Spleen (tissue), 11 donors: ENCODE measurements around the gene MSX1. TPM values are rescaled to one million over a fixed set of nuclear protein-coding genes. Genes with fewer than 3 reads are reported as not detected.
A peak's percentile ranks its signal among the peaks of the same experiment; 100 is the strongest.

Source experiments
- DNase-seq: peaks from one replicate; pipeline ENCODE4 v3.0.0-alpha.2; 2020
- H3K27ac ChIP-seq, 8 donors: fragments of 200-600 bp; sonication (generic) in 7 of 8; 1 replicate in 4 of 8; 2 replicates in 4 of 8; pipeline versions ENCODE4 v1.5.0 to v1.8.0; 2016 to 2021; ENCODE audit warnings: inconsistent platforms in 4 of 8, mild to moderate bottlenecking in 4 of 8, moderate library complexity in 1 of 8
- H3K27me3 ChIP-seq, 7 donors: fragments of 200-600 bp; sonication (generic) in 6 of 7; replicated peaks in 1 of 7; 1 replicate in 4 of 7; 2 replicates in 3 of 7; pipeline versions ENCODE4 v1.5.0 to v1.8.0; 2016 to 2021; ENCODE audit warnings: inconsistent platforms in 3 of 7, mild to moderate bottlenecking in 1 of 7
- H3K36me3 ChIP-seq, 6 donors: fragments of 200-600 bp; sonication (generic) in 5 of 6; 1 replicate in 4 of 6; 2 replicates in 2 of 6; pipeline versions ENCODE4 v1.5.0 to v1.8.0; 2016 to 2021; ENCODE audit warnings: inconsistent platforms in 2 of 6
- H3K4me1 ChIP-seq, 6 donors: fragments of 200-600 bp; sonication (generic) in 5 of 6; 1 replicate in 3 of 6; 2 replicates in 3 of 6; pipeline versions ENCODE4 v1.5.0 to v1.8.0; 2016 to 2021; ENCODE audit warnings: inconsistent platforms in 3 of 6
- H3K4me3 ChIP-seq, 8 donors: fragments of 200-600 bp; sonication (generic) in 7 of 8; 1 replicate in 4 of 8; 2 replicates in 4 of 8; pipeline versions ENCODE4 v1.5.0 to v1.8.0; 2016 to 2021; ENCODE audit warnings: inconsistent platforms in 4 of 8, mild to moderate bottlenecking in 4 of 8, moderate library complexity in 2 of 8
- H3K9me3 ChIP-seq, 8 donors: fragments of 200-600 bp; sonication (generic) in 7 of 8; 1 replicate in 4 of 8; 2 replicates in 4 of 8; pipeline versions ENCODE4 v1.5.0 to v1.8.0; 2016 to 2021; ENCODE audit warnings: inconsistent platforms in 4 of 8
- CTCF ChIP-seq, 11 experiments: fragments of 200-600 bp in 7 of 11; fragments of 450-650 bp in 4 of 11; sonication (generic) in 4 of 11; IDR thresholded peaks in 8 of 11; conservative IDR thresholded peaks in 3 of 11; 1 replicate in 7 of 11; 2 replicates in 4 of 11; pipeline versions ENCODE4 v1.4.0 to v1.8.0; 2016 to 2021; ENCODE audit warnings: antibody characterized with exemption in 11 of 11, inconsistent platforms in 4 of 11, mild to moderate bottlenecking in 1 of 11
- POLR2A ChIP-seq, 3 donors: fragments of 450-650 bp; IDR thresholded peaks; one replicate each; pipeline ENCODE4 v1.5.1; 2017; ENCODE audit warnings: antibody characterized with exemption in 3 of 3, mild to moderate bottlenecking in 1 of 3
- POLR2AphosphoS5 ChIP-seq, 3 donors: sonication (generic); formaldehyde crosslinking; IDR thresholded peaks; one replicate each; pipeline ENCODE4 v1.5.1; 2017; ENCODE audit warnings: antibody characterized with exemption in 3 of 3
- WGBS, 5 donors: extraction: QIAGEN DNeasy Blood & Tissue Kit in 3 of 5; methylation state at CpG; one replicate each; pipeline versions ENCODE4 v1.1.5 to v1.1.7; 2013 to 2018; 5-methylcytosine and 5-hydroxymethylcytosine counted together
- intact Hi-C: fragments of 100-400 bp; cut with DNase I; formaldehyde crosslinking; loops from one replicate; pipeline ENCODE4 v1.15.0; 2023; ENCODE audit warnings: low total_unique reads
- polyA plus RNA-seq, 3 donors: library from polyadenylated mRNA; stranded (reverse); fragments of 200-250 nt; gene quantifications; one replicate each; pipeline ENCODE4 v1.2.1, GENCODE V29; 2013
- total RNA-seq, 7 donors: library from RNA; depleted of rRNA in 3 of 7; stranded (reverse); fragments of >200 nt in 3 of 7; fragmentation: NEBNext Ultra II Directional in 4 of 7; extraction: Animal tissue kit (Norgen Biotek cat#: 25700) in 4 of 7; gene quantifications; one replicate each; pipeline versions ENCODE4 v1.1.0 to v1.2.1, GENCODE V29; 2016 to 2021
- donor health status: healthy with polysubstance abuse.
- donor health status: DM: no; HTN: no; CAD: no; lungs with moderate emphysema.
- donor health status: DM: no; HTN: no; CAD: no.
- donor health status: Bipolar disorder and iron deficiency.
- donor health status: healthy.
- donor health status: DM: no; HTN: no; CAD: no.
- donor health status: DM: yes; HTN: yes; CAD: no.

MSX1 gene
- total and polyA plus RNA-seq, 10 donors: 1.1 to 6.8 (median 4.4) TPM

GRCh38 chr4:4837316-4837715 lies 22.1 kb upstream of the MSX1 start:
- no peak overlapping the region for H3K4me3 ChIP-seq
- TF ChIP-seq POLR2A (IDR thresholded peaks at IDR 0.05) (no peak), POLR2AphosphoS5 (IDR thresholded peaks at IDR 0.05) (no peak), CTCF (IDR thresholded peaks at IDR 0.05 in 8 of 11, conservative IDR thresholded peaks at IDR 0.05 in 3 of 11) (no peak)
- intact Hi-C loops: no loop called here
- no peak overlapping the region for H3K27ac ChIP-seq
- H3K36me3 ChIP-seq: no peaks in the 10 kb centered on the region
- 78 to 93% (median 84%) methylated on average over 2 of the region's 2 CpGs for WGBS, 5 donors
- H3K27me3 ChIP-seq: peaks cover 0 to 35% (median 0%) of the 10 kb centered on the region in 7 donors
- no peak for DNase-seq
- H3K4me1 ChIP-seq: peaks cover 0 to 6% (median 0%) of the 10 kb centered on the region in 6 donors
- peaks cover 0 to 21% (median 8%) of the 10 kb centered on the region in 8 donors for H3K9me3 ChIP-seq

- no peak overlapping the region for H3K4me3 ChIP-seq
- H3K27ac ChIP-seq: no peak overlapping the region
- TF ChIP-seq CTCF (IDR thresholded peaks at IDR 0.05 in 8 of 11, conservative IDR thresholded peaks at IDR 0.05 in 3 of 11): no peak
- TF ChIP-seq POLR2A (IDR thresholded peaks at IDR 0.05): no peak
- TF ChIP-seq POLR2AphosphoS5 (IDR thresholded peaks at IDR 0.05): no peak
- H3K36me3 ChIP-seq: no peaks in the 10 kb centered on the region
- peak; percentile 54 for DNase-seq
- 54 to 72% (median 64%) methylated on average over 12 to 13 of the region's 13 CpGs for WGBS, 5 donors
- intact Hi-C loops: no loop called here
- peaks cover 0 to 21% (median 8%) of the 10 kb centered on the region in 8 donors for H3K9me3 ChIP-seq
- H3K27me3 ChIP-seq: peaks cover 0 to 41% (median 0%) of the 10 kb centered on the region in 7 donors
- H3K4me1 ChIP-seq: peaks cover 0 to 6% (median 0%) of the 10 kb centered on the region in 6 donors
Observed at GRCh38 chr4:4838051-4838935, 21.2 kb upstream of the MSX1 start.

GRCh38 chr4:4838936-4839810 lies 20.3 kb upstream of the MSX1 start:
- no peak for TF ChIP-seq POLR2A (IDR thresholded peaks at IDR 0.05)
- no peak for TF ChIP-seq CTCF (IDR thresholded peaks at IDR 0.05 in 8 of 11, conservative IDR thresholded peaks at IDR 0.05 in 3 of 11)
- TF ChIP-seq POLR2AphosphoS5 (IDR thresholded peaks at IDR 0.05): no peak
- Histone ChIP-seq H3K4me3 (no peak overlapping the region), H3K27me3 (peaks cover 0 to 48% (median 0%) of the 10 kb centered on the region in 7 donors), H3K9me3 (peaks cover 0 to 21% (median 8%) of the 10 kb centered on the region in 8 donors), H3K27ac (no peak overlapping the region), H3K36me3 (no peaks in the 10 kb centered on the region), H3K4me1 (peaks cover 0 to 6% (median 0%) of the 10 kb centered on the region in 6 donors)
- intact Hi-C loops: no loop called here
- DNase-seq: peak; percentile 59
- 67 to 78% (median 71%) methylated on average over 16 of the region's 16 CpGs for WGBS, 5 donors
